Peyer's patch (tissue), 4 donors: ENCODE measurements around the gene TMEM94. TPM values are rescaled to one million over a fixed set of nuclear protein-coding genes. Genes with fewer than 3 reads are reported as not detected.

Experiments
- DNase-seq, 3 donors: peaks; one replicate each; pipeline ENCODE4 v3.0.0-alpha.2; 2017 to 2019
- H3K27ac ChIP-seq, 4 donors: fragments of 200-600 bp; sonication (generic); one replicate each; pipeline ENCODE4 v1.5.1; 2016 to 2019
- H3K27me3 ChIP-seq, 2 donors: fragments of 200-600 bp; sonication (generic); one replicate each; pipeline ENCODE4 v1.5.1; 2019
- H3K36me3 ChIP-seq, 3 donors: fragments of 200-600 bp; sonication (generic); one replicate each; pipeline ENCODE4 v1.5.1; 2016 to 2019
- H3K4me1 ChIP-seq, 4 donors: fragments of 200-600 bp; sonication (generic); one replicate each; pipeline ENCODE4 v1.5.1; 2016 to 2019
- H3K4me3 ChIP-seq, 4 donors: fragments of 200-600 bp; sonication (generic); 1 replicate in 3 of 4; 2 replicates in 1 of 4; pipeline ENCODE4 v1.5.1; 2016 to 2019; ENCODE audit warnings: mild to moderate bottlenecking in 1 of 4
- H3K9me3 ChIP-seq, 4 donors: fragments of 200-600 bp; sonication (generic); one replicate each; pipeline ENCODE4 v1.5.1; 2016 to 2019; ENCODE audit warnings: mild to moderate bottlenecking in 1 of 4
- POLR2A ChIP-seq, 2 donors: fragments of 450-650 bp; IDR thresholded peaks; one replicate each; pipeline ENCODE4 v1.5.1; 2017; ENCODE audit warnings: antibody characterized with exemption in 2 of 2, mild to moderate bottlenecking in 2 of 2, moderate library complexity in 2 of 2
- total RNA-seq, 4 donors: library from RNA; depleted of rRNA; stranded (reverse); fragments of >200 nt; gene quantifications; one replicate each; pipeline ENCODE4 v1.1.0, GENCODE V29; 2016
- TF ChIP-seq, protein P1 (sequence below), 6 experiments: fragments of 450-650 bp in 4 of 6; fragments of 200-600 bp in 2 of 6; sonication (generic) in 1 of 6; IDR thresholded peaks; one replicate each; pipeline ENCODE4 v1.5.1; 2017 to 2019; ENCODE audit warnings: antibody characterized with exemption in 6 of 6, mild to moderate bottlenecking in 3 of 6, moderate library complexity in 1 of 6

Gene TMEM94
- total RNA-seq, 4 donors from 2014 or later = 114 to 340 (median 178) TPM

DNA sequence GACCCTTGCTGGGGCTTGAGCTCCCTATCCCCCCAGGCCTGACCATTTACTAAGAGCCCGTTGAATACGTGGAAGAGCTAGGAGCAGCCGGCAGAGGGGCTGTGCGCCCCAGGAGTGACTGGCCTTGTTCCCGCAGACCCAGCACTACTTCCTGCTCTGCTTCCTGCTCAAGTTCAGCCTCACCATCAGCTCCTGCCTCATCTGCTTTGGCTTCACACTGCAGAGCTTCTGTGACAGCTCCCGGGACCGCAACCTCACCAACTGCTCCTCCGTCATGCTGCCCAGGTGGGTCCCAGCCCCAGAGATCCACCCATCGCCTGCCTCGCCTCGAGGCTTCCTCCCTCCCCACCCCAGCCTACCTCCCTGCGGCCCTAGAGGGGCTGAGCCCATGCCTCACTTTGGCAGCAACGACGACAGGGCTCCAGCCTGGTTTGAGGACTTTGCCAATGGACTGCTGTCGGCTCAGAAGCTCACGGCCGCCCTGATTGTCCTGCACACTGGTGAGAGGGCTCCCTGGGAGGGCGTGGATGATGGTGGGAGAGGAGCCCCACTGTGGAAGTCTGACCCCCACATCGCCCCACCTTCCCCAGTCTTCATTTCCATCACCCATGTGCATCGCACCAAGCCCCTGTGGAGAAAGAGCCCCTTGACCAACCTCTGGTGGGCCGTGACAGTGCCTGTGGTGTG is 41.7 kb downstream of the TMEM94 start:
- no peaks in the 10 kb centered on the region for H3K9me3 ChIP-seq
- no peak overlapping the region for H3K4me3 ChIP-seq
- H3K27ac ChIP-seq = peak overlapping the region in 1 of 4 donors; percentile 7
- DNase-seq = no peak
- H3K4me1 ChIP-seq = no peaks in the 10 kb centered on the region
- peaks cover 0 to 83% (median 0%) of the 10 kb centered on the region in 3 donors for H3K36me3 ChIP-seq
- no peak for TF ChIP-seq POLR2A (IDR thresholded peaks at IDR 0.05)
- TF ChIP-seq, protein P1, sequence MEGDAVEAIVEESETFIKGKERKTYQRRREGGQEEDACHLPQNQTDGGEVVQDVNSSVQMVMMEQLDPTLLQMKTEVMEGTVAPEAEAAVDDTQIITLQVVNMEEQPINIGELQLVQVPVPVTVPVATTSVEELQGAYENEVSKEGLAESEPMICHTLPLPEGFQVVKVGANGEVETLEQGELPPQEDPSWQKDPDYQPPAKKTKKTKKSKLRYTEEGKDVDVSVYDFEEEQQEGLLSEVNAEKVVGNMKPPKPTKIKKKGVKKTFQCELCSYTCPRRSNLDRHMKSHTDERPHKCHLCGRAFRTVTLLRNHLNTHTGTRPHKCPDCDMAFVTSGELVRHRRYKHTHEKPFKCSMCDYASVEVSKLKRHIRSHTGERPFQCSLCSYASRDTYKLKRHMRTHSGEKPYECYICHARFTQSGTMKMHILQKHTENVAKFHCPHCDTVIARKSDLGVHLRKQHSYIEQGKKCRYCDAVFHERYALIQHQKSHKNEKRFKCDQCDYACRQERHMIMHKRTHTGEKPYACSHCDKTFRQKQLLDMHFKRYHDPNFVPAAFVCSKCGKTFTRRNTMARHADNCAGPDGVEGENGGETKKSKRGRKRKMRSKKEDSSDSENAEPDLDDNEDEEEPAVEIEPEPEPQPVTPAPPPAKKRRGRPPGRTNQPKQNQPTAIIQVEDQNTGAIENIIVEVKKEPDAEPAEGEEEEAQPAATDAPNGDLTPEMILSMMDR (IDR thresholded peaks at IDR 0.05) = no peak
- H3K27me3 ChIP-seq = no peaks in the 10 kb centered on the region

DNA sequence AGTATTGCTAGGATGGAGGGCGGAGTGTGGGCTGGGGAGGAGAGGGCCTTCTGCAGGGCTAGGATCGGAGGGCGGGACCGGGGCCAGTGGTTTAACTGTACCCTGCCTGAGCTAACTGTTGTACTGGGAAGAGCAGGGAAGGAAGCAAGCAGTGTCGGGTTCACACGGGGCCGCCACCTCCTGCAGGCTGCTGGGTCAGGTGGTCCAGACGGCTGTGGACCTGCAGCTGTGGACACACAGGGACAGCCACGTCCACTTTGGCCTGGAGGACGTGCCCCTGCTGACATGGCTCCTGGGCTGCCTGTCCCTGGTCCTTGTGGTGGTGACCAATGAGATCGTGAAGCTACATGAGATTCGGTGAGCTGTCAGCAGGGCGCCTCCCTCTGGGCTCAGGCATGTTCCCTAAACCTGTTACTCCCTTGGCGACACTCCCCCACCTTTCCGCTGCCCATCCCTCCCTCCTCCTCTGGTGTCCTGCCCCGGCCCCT is 42.3 kb downstream of the TMEM94 start:
- Histone ChIP-seq H3K27ac (peak overlapping the region in 1 of 4 donors; percentile 7), H3K27me3 (no peaks in the 10 kb centered on the region), H3K9me3 (no peaks in the 10 kb centered on the region), H3K4me1 (no peaks in the 10 kb centered on the region), H3K36me3 (peaks cover 0 to 83% (median 0%) of the 10 kb centered on the region in 3 donors), H3K4me3 (no peak overlapping the region)
- no peak for DNase-seq
- TF ChIP-seq, protein P1 (IDR thresholded peaks at IDR 0.05) = no peak
- no peak for TF ChIP-seq POLR2A (IDR thresholded peaks at IDR 0.05)

DNA sequence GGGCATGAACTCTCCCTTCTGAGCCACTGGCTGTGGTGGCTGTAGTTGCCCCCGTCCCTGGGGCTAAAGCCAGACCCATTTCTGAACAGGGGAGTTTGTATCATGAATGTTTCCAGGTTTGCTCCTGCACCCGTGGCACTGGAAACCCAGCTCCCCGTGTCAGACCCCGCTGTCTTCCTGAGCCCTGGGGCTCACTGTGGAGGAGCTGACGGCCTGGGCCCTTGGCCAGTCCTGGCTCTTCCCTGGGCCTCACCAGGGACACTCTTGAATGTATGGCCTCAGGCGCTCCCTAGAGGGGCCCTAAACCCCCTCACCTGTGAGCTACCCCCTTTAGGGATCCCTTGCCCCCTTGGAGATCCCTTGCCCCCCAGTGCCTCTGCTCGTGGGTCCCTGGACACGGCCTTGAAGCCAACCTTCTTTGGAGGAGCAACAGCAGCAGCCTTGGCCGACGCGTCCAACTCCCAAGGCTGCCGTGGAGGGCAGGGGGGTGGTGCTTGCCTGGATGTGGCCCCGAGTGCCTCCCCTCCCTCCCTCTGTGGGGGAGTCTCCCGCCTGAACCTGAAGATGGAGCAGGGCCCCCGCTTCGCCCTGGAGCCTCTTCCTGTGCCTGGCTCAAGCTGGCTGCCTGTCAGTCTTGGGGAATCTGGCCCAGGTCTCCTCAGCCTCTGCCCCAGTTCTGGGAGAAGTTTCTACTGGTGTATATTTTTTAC is 43.0 kb downstream of the TMEM94 start:
- H3K27ac ChIP-seq = no peak overlapping the region
- H3K27me3 ChIP-seq = no peaks in the 10 kb centered on the region
- TF ChIP-seq, protein P1 (IDR thresholded peaks at IDR 0.05) = no peak
- no peak for TF ChIP-seq POLR2A (IDR thresholded peaks at IDR 0.05)
- peaks cover 0 to 81% (median 0%) of the 10 kb centered on the region in 3 donors for H3K36me3 ChIP-seq
- no peaks in the 10 kb centered on the region for H3K9me3 ChIP-seq
- H3K4me1 ChIP-seq = peaks cover 0 to 2% (median 0%) of the 10 kb centered on the region in 4 donors
- DNase-seq = no peak
- H3K4me3 ChIP-seq = no peak overlapping the region

DNA sequence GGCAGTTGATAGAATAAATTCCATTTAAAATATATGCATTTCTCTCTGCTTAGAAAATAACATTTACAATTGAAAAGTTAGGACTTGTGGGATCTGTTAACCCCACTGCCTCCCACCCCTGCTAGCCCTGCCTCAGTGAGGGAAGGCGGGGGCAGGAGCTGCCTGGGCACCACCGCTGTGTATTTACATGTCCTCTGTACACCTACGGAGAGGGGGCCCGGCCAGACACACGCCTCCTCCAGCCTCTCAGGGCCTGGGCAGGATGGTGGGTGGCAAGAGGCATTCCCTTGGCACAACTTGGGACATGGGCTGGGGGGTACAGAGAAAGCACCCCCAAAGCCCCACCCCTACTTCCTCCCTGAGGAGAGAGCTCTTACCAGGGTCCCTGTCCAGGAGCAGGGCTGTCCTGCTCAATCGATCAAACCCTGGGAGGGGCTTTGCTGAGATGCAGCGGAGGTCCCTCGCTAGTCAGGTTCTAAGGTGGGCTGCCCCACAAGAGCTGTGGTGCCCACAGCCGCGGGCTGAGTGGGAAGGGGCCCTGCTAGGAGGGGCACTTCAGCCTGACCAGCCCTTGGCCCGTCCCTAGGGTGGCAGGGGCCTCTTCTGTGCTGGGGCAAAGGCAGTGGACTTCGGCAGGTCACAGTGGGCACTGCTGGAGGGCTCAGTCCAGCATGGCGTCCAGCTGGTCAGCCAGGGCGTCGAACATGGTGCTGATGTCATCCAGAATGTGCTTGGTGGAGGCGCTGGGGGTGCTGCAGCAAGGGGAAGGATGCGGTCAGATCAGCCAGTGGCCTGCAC is 44.2 kb downstream of the TMEM94 start:
- no peaks in the 10 kb centered on the region for H3K27me3 ChIP-seq
- H3K4me3 ChIP-seq = no peak overlapping the region
- TF ChIP-seq, protein P1 (IDR thresholded peaks at IDR 0.05) = no peak
- no peak for TF ChIP-seq POLR2A (IDR thresholded peaks at IDR 0.05)
- H3K36me3 ChIP-seq = peaks cover 0 to 81% (median 0%) of the 10 kb centered on the region in 3 donors
- H3K27ac ChIP-seq = no peak overlapping the region
- no peak for DNase-seq
- no peaks in the 10 kb centered on the region for H3K9me3 ChIP-seq
- H3K4me1 ChIP-seq = peaks cover 0 to 6% (median 0%) of the 10 kb centered on the region in 4 donors

DNA sequence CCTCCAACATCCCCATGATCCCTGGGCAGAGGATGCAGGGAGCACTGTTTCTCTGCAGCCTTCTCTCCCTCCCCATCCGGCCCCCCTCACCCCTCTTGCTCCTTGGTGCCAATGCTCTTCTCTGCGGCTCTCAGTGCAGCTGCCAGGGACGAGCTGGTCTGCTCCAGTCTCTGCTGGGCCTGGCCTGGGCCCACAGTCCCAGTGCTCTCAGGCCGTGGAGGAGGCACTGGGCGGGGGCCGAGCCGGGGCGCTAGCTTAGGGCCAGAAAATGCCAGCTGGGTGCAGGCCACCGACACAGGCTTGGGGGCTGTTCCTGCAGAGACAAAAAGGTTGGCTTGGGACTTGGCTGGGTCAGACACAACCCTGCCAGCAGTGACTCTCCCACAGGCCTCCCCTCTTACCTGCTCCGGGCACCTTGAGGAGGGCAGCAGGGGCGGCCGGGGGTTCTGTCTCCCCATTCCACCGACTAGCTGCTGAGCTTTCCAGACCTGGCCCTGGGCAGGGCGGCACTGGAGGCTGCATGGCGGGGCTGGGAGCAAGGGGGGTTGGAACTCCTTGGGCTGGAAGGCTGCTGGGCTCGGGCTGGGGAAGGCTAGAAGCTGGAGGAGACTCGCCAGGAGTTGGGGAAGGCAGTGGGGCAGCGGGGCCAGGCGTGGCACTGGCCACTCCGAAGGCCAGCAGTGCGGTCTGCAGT is 45.1 kb downstream of the TMEM94 start:
- no peak overlapping the region for H3K4me3 ChIP-seq
- peaks cover 0 to 6% (median 0%) of the 10 kb centered on the region in 4 donors for H3K4me1 ChIP-seq
- no peak overlapping the region for H3K27ac ChIP-seq
- no peaks in the 10 kb centered on the region for H3K9me3 ChIP-seq
- peaks cover 0 to 81% (median 0%) of the 10 kb centered on the region in 3 donors for H3K36me3 ChIP-seq
- DNase-seq = no peak
- TF ChIP-seq, protein P1 (IDR thresholded peaks at IDR 0.05) = no peak
- TF ChIP-seq POLR2A (IDR thresholded peaks at IDR 0.05) = no peak
- H3K27me3 ChIP-seq = no peaks in the 10 kb centered on the region
